Muscle of leg (tissue), 11 donors: ENCODE results near the gene SERPINE1. TPM values are rescaled to one million over a fixed set of nuclear protein-coding genes. Genes with fewer than 3 reads are reported as not detected.
"Not testable (repeated sequence)": the region's sequence is repeated elsewhere in the genome, so short reads cannot be mapped to it uniquely, and the experiment has no call there.

Experiments
- DNase-seq: peaks from one replicate; pipeline ENCODE4 v3.0.0; 2013
- H3K27ac ChIP-seq: one replicate; pipeline ENCODE4 v1.5.1; 2013; ENCODE audit warnings: mild to moderate bottlenecking, low read length, control low read depth
- H3K27me3 ChIP-seq: one replicate; pipeline ENCODE4 v1.6.1; 2013; ENCODE audit warnings: low read length; ENCODE audit not compliant: control insufficient read depth, insufficient read depth
- H3K36me3 ChIP-seq: one replicate; pipeline ENCODE4 v1.6.1; 2013; ENCODE audit warnings: low read length; ENCODE audit not compliant: control insufficient read depth, insufficient read depth
- H3K4me1 ChIP-seq: one replicate; pipeline ENCODE4 v1.6.1; 2013; ENCODE audit warnings: low read length; ENCODE audit not compliant: control insufficient read depth, insufficient read depth
- H3K4me3 ChIP-seq: one replicate; pipeline ENCODE4 v1.5.1; 2013; ENCODE audit warnings: low read length, control low read depth
- H3K9me3 ChIP-seq: replicated peaks from 2 replicates; pipeline ENCODE4 v1.6.1; 2013; ENCODE audit warnings: low read depth, low read length; ENCODE audit not compliant: control insufficient read depth
- WGBS: methylation state at CpG from one replicate; pipeline ENCODE4 v1.1.5; 2013; ENCODE audit warnings: missing lambda C conversion rate; ENCODE audit not compliant: insufficient coverage; 5-methylcytosine and 5-hydroxymethylcytosine counted together
- polyA plus RNA-seq, 8 donors: library from polyadenylated mRNA; unstranded; fragments of 120-200 nt; gene quantifications; one replicate each; pipeline versions ENCODE4 v1.2.1 to v1.2.3, GENCODE V29; 2013; ENCODE audit warnings: inconsistent platforms in 1 of 8, low replicate concordance in 1 of 8; ENCODE audit not compliant: insufficient read length in 8 of 8, insufficient read depth in 1 of 8
- total RNA-seq: library from RNA; stranded (reverse); fragments of 120-200 nt; gene quantifications from one replicate; pipeline ENCODE4 v1.2.4, GENCODE V29; 2013

The SERPINE1 gene
- total and polyA plus RNA-seq, 9 donors = 1.6 to 8.5 (median 5.3) TPM

DNA sequence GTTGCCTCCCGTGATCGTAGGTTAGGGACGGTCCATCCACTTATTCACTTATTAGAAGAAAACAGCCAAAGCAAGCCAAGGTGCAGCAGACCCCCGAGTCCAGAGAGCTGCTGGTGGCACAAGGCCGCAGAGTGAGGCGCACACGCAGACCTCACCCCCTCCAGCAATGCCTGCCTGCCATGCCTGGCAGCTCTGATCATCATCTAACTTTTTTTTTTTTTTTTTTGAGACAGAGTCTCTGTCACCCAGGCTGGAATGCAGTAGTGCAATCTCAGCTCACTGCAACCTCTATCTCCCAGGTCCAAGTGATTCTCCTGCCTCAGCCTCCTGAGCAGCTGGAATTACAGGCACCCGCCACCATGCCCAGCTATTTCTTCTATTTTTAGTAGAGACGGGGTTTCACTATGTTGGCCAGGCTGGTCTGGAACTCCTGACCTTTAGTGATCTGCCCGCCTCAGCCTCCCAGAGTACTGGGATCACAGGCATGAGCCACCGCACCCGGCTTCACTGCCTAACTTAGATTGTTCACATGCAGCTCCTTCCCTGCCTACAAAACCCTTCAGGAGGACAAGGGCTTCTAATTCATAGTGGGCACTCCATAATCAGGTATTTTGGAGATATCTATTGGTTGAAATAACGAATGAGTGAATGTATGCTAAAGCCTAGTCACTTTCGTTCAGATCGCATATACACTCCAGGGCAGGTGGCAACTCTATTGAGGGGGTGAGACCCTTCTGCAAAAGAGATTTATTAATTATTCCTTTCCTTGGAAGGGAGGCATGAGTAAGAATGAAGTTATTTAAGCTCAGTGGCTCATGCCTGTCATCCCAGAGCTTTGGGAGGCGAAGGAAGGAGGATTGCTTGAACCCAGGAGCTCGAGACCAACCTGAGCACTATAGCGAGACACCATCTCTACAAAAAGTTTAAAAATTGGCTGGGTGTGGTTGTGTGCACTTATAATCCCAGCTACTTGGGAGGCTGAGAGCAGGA lies 25.8 kb upstream of the SERPINE1 start:
- Histone ChIP-seq H3K9me3 (no peaks in the 10 kb centered on the region), H3K27me3 (peaks cover 6% of the 10 kb centered on the region), H3K27ac (no peak overlapping the region), H3K4me3 (no peak overlapping the region), H3K36me3 (no peaks in the 10 kb centered on the region), H3K4me1 (peaks cover 16% of the 10 kb centered on the region)
- WGBS = 77% methylated on average over 12 of the region's 18 CpGs
- no peak for DNase-seq

- Histone ChIP-seq H3K36me3 (no peaks in the 10 kb centered on the region), H3K4me3 (no peak overlapping the region), H3K9me3 (no peaks in the 10 kb centered on the region), H3K27me3 (peaks cover 6% of the 10 kb centered on the region), H3K4me1 (peaks cover 16% of the 10 kb centered on the region), H3K27ac (no peak overlapping the region)
- WGBS = 93% methylated on average over 3 of the region's 6 CpGs
- no peak for DNase-seq
Observed at GRCh38 chr7:101102026-101102425, 24.9 kb upstream of the SERPINE1 start.

DNA sequence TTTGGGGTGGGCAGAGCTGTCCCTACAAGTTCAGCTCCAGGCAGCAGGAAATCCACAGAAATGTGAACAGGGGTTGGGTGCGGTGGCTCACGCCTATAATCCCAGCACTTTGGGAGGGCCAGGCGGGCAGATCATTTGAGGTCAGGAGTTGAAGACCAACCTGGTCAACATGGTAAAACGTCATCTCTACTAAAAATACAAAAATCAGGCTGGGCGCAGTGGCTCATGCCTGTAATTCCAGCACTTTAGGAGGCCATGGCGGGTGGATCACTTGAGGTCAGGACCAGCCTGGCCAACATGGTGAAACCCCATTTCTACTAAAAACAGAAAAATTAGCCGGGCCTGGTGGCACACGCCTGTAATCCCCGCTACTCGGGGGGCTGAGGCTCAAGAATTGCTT lies 23.2 kb upstream of the SERPINE1 start:
- not testable (repeated sequence) for H3K27ac ChIP-seq, DNase-seq, H3K4me3 ChIP-seq, H3K27me3 ChIP-seq, H3K36me3 ChIP-seq, H3K9me3 ChIP-seq
- H3K4me1 ChIP-seq = peaks cover 23% of the 10 kb centered on the region
- 89% methylated on average over 10 of the region's 10 CpGs for WGBS

DNA sequence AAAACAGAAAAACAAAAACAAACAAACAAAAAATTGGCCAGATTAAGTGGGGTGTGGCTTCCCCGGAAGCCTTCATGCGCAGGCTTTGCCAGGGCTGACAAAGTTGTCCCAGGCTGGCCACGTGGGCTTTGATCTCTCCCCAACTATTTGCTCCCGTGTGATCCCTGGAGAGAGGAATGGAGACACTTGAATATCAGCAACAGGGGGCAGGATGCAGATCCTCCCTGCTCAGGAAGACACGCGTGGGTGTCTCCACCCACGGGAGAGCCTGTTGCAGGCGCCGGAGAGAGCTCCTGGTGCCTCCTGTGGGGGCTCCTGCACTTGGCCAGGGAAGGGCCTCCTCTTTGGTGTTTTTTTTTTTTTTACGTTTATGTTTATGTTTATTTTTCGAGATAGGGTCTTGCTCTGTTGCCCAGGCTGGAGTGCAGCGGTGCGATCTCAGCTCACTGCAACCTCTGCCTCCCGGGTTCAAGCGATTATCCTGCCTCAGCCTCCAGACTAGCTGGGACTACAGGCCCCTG lies 22.7 kb upstream of the SERPINE1 start:
- no peak overlapping the region for H3K27ac ChIP-seq
- peaks cover 6% of the 10 kb centered on the region for H3K27me3 ChIP-seq
- WGBS = 74% methylated on average over 7 of the region's 15 CpGs
- peaks cover 29% of the 10 kb centered on the region for H3K4me1 ChIP-seq
- no peaks in the 10 kb centered on the region for H3K9me3 ChIP-seq
- no peaks in the 10 kb centered on the region for H3K36me3 ChIP-seq
- no peak for DNase-seq
- H3K4me3 ChIP-seq = no peak overlapping the region

DNA sequence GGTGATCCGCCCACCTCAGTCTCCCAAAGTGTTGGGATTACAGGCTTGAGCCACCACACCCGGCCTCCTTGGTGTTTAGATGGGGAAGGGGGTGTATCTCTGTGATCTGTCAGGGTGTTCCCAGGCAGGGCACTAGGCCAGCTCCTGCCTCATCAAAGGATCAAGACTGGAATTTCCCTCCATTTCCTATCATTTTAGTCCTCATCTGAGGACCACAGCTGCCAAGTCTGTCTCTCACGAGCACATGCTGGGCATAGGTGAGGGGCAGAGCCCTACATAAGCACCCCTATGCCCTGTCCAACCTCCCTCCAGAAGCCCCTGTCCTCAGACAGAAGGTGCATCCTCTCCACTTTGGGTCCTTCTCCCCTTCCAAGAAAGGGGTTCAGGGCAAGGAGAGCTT lies 22.1 kb upstream of the SERPINE1 start:
- no peak for DNase-seq
- no peak overlapping the region for H3K27ac ChIP-seq
- no peaks in the 10 kb centered on the region for H3K36me3 ChIP-seq
- H3K4me3 ChIP-seq = no peak overlapping the region
- peaks cover 27% of the 10 kb centered on the region for H3K4me1 ChIP-seq
- H3K27me3 ChIP-seq = peaks cover 6% of the 10 kb centered on the region
- 71% methylated on average over 2 of the region's 3 CpGs for WGBS
- no peaks in the 10 kb centered on the region for H3K9me3 ChIP-seq

DNA sequence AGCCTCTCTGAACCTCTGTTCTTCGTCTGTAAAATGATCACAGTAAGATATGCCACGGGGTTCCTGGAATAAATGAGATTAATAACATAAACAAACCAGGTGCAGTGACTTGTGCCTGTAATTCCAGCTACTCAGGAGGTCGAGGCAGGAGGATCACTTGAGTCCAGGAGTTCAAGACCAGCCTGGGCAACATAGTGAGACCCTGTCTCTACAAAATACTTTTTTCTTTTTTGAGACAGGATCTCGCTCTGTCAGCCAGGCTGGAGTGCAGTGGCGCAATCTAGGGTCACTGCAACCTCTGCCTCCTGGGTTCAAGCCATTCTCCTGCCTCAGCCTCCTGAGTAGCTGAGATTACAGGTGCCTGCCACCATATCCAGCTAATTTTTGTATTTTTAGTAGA lies 21.7 kb upstream of the SERPINE1 start:
- not testable (repeated sequence) for H3K9me3 ChIP-seq, H3K36me3 ChIP-seq, H3K27me3 ChIP-seq, H3K4me3 ChIP-seq, DNase-seq, H3K27ac ChIP-seq
- peaks cover 22% of the 10 kb centered on the region for H3K4me1 ChIP-seq
- 83% methylated on average over 3 of the region's 5 CpGs for WGBS

- Histone ChIP-seq H3K4me3 (no peak overlapping the region), H3K36me3 (no peaks in the 10 kb centered on the region), H3K27me3 (no peaks in the 10 kb centered on the region), H3K27ac (no peak overlapping the region), H3K4me1 (peaks cover 17% of the 10 kb centered on the region), H3K9me3 (no peaks in the 10 kb centered on the region)
- no peak for DNase-seq
- WGBS = 83% methylated on average over 7 of the region's 7 CpGs
Observed at GRCh38 chr7:101106386-101106785, 20.5 kb upstream of the SERPINE1 start.

GRCh38 chr7:101108330-101108857 lies 18.5 kb upstream of the SERPINE1 start:
- 46% methylated on average over 4 of the region's 16 CpGs for WGBS
- H3K4me1 ChIP-seq = peaks cover 25% of the 10 kb centered on the region
- H3K4me3 ChIP-seq = no peak overlapping the region
- DNase-seq = peak; percentile 76
- H3K27ac ChIP-seq = peak overlapping the region; percentile 29
- H3K9me3 ChIP-seq = no peaks in the 10 kb centered on the region
- no peaks in the 10 kb centered on the region for H3K36me3 ChIP-seq
- no peaks in the 10 kb centered on the region for H3K27me3 ChIP-seq

GRCh38 chr7:101108961-101109360 lies 17.9 kb upstream of the SERPINE1 start:
- Histone ChIP-seq H3K9me3 (no peaks in the 10 kb centered on the region), H3K36me3 (no peaks in the 10 kb centered on the region), H3K27me3 (no peaks in the 10 kb centered on the region), H3K4me3 (no peak overlapping the region), H3K27ac (peak overlapping the region; percentile 29), H3K4me1 (peaks cover 25% of the 10 kb centered on the region)
- no peak for DNase-seq
- WGBS = 65% methylated on average over 6 of the region's 7 CpGs

DNA sequence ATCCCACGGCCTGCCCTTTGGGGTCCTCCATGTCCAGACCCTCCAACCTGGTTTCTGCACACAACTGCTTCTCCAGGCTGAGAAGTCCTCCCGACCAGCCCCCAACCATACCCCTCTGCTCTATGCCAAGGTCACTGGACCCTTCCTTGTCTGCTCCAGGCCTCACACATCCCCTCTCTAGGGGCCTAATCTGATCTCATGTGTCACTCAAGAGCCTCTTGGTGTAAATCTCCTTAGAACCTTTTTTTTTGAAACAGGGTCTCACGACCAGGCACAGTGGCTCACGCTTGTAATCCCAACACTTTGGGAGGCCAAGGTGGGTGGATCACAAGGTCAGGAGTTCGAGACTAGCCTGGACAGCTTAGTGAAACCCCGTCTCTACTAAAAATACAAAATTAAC lies 17.5 kb upstream of the SERPINE1 start:
- Histone ChIP-seq H3K27ac (no peak overlapping the region), H3K4me1 (peaks cover 25% of the 10 kb centered on the region), H3K36me3 (no peaks in the 10 kb centered on the region), H3K27me3 (no peaks in the 10 kb centered on the region), H3K4me3 (no peak overlapping the region), H3K9me3 (no peaks in the 10 kb centered on the region)
- WGBS = 67% methylated on average over 1 of the region's 6 CpGs
- DNase-seq = no peak
